Activated CD8-positive, alpha-beta memory T cell treated with anti-CD3 and anti-CD28 coated beads, Interleukin-2, amount 50 U/mL, for 24 hours (primary cell): ENCODE results near the gene MAP2K1.
"Not testable (repeated sequence)": the region's sequence is repeated elsewhere in the genome, so short reads cannot be mapped to it uniquely, and the experiment has no call there.

ENCODE experiments used
- DNase-seq: peaks from one replicate; pipeline ENCODE4 v3.0.0-alpha.2; 2020; ENCODE audit errors: extremely low read depth

The MAP2K1 gene

DNA sequence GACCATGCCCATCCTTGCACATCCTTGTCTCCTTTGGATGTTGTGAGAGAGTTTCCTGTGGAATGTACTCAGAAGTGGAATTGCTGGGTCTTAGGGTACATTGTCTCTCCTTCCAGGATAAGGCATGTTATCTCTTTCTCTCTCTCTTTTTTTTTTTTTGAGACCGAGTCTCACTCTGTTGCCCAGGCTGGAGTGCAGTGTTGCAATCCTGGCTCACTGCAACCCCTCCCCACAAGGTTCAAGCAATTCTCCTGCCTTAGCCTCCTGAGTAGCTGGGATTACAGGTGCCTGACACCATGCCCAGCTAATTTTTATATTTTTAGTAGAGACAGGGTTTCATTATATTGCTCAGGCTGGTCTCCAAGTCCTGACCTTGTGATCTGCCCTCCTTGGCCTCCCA, 6.3 kb downstream of the MAP2K1 start:
- not testable (repeated sequence) for DNase-seq

GRCh38 chr15:66394472-66394871, 7.8 kb downstream of the MAP2K1 start:
- no peak for DNase-seq

DNA sequence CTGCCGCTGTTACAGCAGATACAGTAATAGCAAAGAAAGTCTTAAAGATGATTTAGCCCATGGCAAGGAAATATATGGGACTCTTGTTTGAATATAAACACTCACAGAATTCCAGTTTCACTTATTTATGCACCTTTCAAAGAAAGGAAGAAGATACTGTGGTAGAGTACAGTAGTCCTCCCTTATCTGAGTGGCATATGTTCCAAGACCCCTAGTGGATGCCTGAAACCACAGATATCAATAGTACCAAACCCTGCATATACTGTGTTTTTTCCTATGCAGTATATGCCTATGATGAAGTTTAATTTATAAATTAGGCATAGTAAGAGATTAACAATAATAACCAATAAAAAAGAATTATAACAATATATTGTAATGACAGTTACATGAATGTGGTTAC, 8.2 kb downstream of the MAP2K1 start:
- DNase-seq, result no peak

- DNase-seq, result no peak
Measured at GRCh38 chr15:66399276-66399675, 12.6 kb downstream of the MAP2K1 start.

DNA sequence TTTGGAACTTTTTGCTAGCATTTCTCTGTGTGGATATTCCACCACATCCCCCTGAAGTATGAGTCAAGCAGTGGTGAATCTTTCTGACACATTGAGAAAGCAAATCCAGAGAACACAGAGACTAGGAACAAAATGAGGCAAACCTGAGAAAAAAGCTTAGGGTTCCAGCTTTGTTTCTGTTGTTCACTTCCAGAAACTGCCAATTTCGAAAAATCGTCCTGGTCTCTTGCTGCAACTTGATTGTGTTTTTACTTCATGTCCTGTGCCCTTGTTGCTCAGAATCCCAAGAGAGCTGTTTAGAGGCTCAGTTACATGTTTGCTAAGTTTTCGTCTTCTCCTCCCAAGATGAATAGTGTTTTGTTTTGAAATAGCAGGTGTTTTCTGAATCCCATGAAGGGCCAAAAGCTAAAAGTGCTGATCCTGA, 13.7 kb downstream of the MAP2K1 start:
- DNase-seq, result no peak

DNA sequence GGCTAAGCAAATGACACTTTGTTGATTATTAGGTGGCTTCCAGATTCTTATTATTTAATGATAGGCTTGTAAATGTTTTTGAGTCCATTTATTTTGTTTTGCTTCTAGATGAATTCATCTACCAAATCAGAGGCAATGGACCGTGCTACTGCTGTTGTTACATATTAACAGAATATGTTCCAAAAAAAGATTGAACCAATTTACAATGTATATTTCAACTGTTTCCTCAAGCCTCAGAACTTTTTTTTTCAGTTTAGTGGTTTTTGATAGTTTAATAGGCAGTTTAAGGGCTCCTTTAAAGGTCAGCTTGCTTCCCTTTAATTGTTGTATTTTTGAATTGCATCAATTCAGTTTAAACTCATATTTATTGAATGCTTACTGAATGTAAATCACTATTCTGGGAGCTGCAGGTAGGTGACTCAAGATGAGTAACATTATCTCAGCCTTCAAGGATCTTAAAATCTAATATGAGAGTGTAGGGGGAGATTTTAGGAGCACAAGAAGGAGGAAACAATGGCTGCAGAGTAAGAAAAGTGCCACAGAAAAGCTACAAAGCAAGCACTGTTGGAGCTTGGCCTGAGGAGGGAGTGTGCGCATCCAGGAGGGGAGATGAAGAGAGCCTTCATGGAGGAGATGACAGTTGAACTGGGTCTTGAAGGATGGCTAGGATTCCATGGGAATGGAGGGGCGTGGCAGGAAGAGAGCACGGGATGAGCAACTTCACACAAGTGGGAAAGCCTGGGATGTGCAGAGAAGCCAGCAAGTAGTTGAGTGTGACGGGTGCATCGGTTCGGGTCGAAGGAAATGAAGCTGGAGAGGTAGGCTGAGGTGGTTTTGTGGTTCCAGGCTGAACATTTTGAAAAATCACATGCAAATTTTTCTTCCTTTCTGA, 14.7 kb downstream of the MAP2K1 start:
- DNase-seq, result no peak

- DNase-seq, result no peak
Measured at GRCh38 chr15:66402761-66403284, 16.1 kb downstream of the MAP2K1 start.

DNA sequence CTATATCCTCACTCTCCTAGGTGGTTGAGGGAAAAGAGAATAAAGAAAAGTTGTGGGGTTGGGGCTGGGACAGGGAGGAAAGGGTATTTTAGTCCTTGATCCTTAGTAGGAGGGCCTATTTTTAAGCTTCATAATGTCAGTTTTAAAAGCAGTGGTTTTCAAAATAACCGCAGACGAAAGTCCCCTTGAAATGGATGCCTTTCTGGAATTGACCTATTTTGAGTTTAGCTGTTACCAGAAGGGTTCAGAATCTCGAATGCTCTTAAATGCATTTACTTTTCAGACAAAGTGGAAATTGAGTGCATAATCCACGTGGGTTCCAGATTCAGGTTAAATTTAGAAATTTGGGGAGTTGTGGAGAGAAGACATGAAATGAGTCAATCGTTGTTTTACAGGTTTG, 16.6 kb downstream of the MAP2K1 start:
- no peak for DNase-seq

- no peak for DNase-seq
Measured at GRCh38 chr15:66404122-66404521, 17.4 kb downstream of the MAP2K1 start.

- no peak for DNase-seq
Measured at GRCh38 chr15:66404532-66404931, 17.8 kb downstream of the MAP2K1 start.

DNA sequence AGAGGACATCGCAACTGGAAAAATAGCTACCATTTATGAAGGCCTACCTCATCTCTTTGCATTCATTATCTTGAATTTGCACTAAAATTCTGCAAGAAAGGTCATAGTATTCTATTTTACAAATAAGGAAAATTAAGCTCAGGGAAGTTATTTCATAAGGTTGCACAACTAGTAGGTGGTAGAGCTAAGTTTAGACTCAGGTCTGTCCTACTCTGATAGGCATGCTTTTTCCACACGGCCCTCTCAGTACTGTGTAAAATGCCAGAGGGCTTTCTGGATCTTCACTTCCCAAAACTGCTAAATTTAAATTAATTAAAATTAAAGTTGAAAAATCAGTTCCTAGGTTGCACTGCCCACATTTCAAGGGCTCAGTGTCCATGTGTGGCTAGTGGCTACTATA, 18.3 kb downstream of the MAP2K1 start:
- no peak for DNase-seq

DNA sequence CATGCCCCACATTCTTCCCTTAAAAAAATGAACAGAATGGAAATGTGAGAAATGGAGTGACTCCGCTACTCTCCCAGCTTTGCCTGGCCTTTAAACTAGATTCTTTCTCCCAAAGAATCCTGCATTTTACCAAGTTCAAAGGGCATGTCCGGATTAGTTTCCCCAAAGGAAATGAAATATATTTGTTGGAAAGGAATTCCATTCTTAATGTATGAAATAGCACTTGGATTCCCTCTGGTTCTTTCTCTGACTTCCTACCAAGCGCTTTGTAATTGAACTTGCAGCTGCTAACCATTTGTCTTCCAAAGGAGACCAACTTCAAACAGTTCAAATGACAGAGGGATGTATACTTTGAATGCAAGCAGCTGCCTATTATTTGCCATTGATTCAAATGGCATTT, 18.9 kb downstream of the MAP2K1 start:
- DNase-seq, result no peak

DNA sequence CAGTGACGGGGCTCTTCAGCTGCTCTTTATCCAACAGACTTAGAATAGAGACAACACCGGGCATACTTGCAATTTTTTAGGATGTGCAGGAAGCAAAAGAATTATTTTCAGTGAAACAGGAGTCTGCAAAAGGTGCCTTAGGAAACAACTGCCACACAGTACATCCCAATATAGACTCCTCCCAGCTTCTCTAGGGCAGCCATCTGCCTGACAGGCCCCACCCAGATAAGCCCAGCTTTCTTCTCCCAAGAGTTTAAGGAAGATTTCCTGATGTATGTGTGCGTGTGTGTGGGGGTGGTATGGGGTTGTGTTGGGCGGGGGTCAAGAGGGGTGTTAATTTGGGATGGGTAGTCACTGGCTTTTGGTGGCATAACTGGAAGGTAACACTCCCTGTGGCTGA, 21.5 kb downstream of the MAP2K1 start:
- no peak for DNase-seq

DNA sequence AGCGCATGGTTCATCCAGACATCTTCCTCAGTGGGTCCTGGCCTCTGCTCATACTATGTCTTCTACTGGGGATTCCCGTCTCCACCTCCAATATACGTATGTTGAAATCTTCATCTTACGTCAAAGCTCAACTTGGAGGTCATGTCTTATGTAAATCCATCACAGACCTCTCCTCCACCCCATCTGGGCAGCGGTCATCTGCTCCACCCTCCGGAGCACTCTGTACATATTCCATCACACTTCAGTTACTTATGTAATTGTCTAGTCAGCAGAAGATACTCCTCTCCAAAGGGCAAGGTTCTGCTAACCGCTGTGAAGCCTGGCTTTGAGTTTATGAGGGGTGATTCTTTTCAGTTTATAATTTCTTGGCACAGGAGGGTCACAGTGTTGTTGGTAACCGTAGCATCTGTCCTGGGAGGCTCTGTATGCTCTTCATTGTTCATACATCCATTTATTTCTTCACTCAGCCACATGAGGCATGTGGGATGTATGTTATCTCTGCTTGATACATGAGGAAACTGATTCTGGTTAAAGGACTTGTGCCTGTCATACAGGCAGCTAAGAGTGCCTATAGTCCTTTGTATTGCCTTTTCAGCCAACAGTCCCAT, 22.1 kb downstream of the MAP2K1 start:
- no peak for DNase-seq

GRCh38 chr15:66409565-66410108, 22.9 kb downstream of the MAP2K1 start:
- DNase-seq, result no peak

- DNase-seq, result no peak
Measured at GRCh38 chr15:66411190-66411589, 24.5 kb downstream of the MAP2K1 start.

DNA sequence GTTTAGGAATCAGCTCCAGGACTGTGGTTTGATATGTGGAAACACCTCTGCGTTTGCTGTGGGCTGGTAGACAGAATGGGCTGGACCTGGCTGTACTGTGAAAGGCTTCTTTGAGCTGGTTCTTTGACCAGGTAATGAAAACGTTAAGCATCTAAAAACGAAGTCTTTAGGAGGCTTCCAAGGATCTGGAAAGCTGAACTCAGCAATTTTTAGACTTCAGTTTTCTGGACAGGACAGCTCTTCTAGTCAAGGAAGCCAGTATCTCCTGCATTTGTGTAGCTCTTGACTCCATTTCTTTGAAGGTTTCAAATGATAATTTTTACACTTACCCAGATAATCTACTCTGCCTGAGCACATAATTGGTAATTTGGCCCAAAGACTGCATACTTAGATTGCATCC, 25.5 kb downstream of the MAP2K1 start:
- DNase-seq, result no peak

DNA sequence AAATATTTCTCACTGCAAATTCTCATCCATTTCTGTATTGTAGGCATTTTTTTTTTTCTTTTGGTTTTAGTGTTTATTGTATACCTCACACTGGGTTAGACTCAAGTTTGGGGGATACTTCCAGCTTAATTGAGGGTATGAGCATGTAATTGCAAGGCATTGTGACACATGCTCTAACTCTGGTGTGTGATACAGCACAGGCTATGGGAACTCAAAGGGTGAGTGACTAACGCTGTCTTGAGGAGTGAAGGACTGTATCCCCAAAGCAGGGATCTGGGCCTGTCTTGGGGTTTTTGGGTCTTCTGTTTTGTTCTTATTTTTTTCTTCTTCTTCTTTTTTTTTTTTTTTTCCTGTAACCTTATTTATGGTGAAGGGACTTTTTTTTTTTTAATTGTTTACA, 26.9 kb downstream of the MAP2K1 start:
- DNase-seq, result no peak

DNA sequence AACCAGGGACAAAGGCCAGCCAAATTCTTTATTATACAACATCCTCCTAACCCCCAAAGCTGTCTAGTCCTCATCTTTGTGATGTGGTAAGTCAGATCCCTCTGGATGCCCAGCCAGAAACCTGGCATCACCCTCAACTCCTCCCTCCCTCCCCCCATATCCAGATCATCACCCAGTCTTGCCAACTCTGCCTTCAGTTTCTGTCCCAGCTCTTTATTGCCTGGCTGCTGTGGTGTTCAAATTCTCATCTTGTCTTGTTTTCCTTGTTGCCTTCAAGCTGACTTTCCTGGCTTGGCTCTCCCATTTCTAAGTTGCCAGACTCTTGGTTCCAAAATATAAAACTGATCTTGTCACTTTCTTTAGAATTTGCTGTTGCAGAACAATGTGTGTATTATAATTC, 28.6 kb downstream of the MAP2K1 start:
- no peak for DNase-seq

- DNase-seq, result no peak
Measured at GRCh38 chr15:66417736-66418135, 31.0 kb downstream of the MAP2K1 start.

DNA sequence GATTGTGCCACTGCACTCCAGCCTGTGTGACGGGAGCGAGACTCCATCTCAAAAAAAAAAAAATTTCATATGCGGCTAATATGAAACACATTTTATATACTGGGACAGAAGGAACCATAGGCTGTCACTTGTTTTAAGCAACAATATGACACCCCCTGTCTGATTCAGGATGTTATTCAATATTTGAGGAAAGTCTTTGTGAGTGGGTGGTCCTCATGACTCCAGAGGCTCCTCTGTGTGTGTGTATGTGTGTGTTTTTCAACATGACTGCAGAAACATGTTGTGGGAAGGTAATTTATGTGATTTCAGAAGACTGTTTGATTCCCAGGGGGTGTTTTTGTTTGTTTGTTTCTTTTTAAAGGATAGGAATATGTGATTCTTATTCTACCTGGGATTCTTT, 32.8 kb downstream of the MAP2K1 start:
- DNase-seq, result no peak

- DNase-seq, result no peak
Measured at GRCh38 chr15:66422347-66422746, 35.6 kb downstream of the MAP2K1 start.

GRCh38 chr15:66423149-66423548, 36.4 kb downstream of the MAP2K1 start:
- no peak for DNase-seq
